Right atrium auricular region (tissue), 2 donors: Measurements from ENCODE around the gene OSBPL6. TPM values are rescaled to one million over a fixed set of nuclear protein-coding genes. Genes with fewer than 3 reads are reported as not detected.

ENCODE experiments used
- DNase-seq: peaks from one replicate; pipeline ENCODE4 v3.0.0-alpha.2; 2019; ENCODE audit warnings: low spot score
- H3K27ac ChIP-seq, 2 donors: fragments of 200-600 bp; sonication (generic); 1 replicate in 1 of 2; 2 replicates in 1 of 2; pipeline ENCODE4 v1.5.1; 2016 to 2019
- H3K27me3 ChIP-seq, 2 donors: fragments of 200-600 bp; sonication (generic); one replicate each; pipeline versions ENCODE4 v1.5.1 to v1.6.0; 2017 to 2019
- H3K36me3 ChIP-seq: fragments of 200-600 bp; sonication (generic); one replicate; pipeline ENCODE4 v1.5.1; 2016
- H3K4me1 ChIP-seq, 2 donors: fragments of 200-600 bp; sonication (generic); one replicate each; pipeline versions ENCODE4 v1.5.1 to v1.6.0; 2017 to 2019
- H3K4me3 ChIP-seq, 2 donors: fragments of 200-600 bp; sonication (generic); 1 replicate in 1 of 2; 2 replicates in 1 of 2; pipeline ENCODE4 v1.5.1; 2017 to 2019; ENCODE audit warnings: mild to moderate bottlenecking in 1 of 2, moderate library complexity in 1 of 2
- H3K9me3 ChIP-seq, 2 donors: fragments of 200-600 bp; sonication (generic); one replicate each; pipeline ENCODE4 v1.5.1; 2019
- total RNA-seq, 2 donors: library from RNA; depleted of rRNA; stranded (reverse); fragments of >200 nt; gene quantifications; one replicate each; pipeline ENCODE4 v1.1.0, GENCODE V29; 2016
- TF ChIP-seq, protein P1 (sequence below), 2 donors: fragments of 200-600 bp; sonication (generic); IDR thresholded peaks; one replicate each; pipeline ENCODE4 v1.5.1; 2019; ENCODE audit warnings: antibody characterized with exemption in 2 of 2

OSBPL6 gene
- total RNA-seq, 2 donors from 2014 or later = 4.8 to 11.5 TPM

DNA sequence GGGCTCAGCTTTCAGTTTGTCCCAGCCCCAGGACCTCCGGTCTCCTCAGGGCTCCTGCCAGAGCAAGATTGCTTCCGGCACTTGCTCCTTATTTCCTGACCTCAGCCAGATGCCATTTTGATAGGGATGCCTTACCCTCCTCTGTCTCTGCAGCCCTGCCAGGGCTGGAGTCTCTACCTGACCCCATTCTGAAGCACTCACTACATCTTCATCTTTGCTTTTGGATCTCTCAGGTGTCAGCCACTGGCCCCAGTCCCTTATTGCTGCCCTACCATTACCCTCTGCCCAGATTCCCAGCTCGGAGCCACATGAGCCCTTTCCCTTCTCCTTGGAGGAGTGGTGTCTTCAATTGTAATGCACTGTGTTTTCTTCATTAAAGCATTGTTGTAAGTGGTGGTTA, 17.1 kb downstream of the OSBPL6 start:
- Histone ChIP-seq H3K27me3 (no peaks in the 10 kb centered on the region), H3K4me3 (no peak overlapping the region), H3K4me1 (no peaks in the 10 kb centered on the region), H3K9me3 (no peaks in the 10 kb centered on the region), H3K36me3 (no peaks in the 10 kb centered on the region), H3K27ac (no peak overlapping the region)
- TF ChIP-seq, protein P1, sequence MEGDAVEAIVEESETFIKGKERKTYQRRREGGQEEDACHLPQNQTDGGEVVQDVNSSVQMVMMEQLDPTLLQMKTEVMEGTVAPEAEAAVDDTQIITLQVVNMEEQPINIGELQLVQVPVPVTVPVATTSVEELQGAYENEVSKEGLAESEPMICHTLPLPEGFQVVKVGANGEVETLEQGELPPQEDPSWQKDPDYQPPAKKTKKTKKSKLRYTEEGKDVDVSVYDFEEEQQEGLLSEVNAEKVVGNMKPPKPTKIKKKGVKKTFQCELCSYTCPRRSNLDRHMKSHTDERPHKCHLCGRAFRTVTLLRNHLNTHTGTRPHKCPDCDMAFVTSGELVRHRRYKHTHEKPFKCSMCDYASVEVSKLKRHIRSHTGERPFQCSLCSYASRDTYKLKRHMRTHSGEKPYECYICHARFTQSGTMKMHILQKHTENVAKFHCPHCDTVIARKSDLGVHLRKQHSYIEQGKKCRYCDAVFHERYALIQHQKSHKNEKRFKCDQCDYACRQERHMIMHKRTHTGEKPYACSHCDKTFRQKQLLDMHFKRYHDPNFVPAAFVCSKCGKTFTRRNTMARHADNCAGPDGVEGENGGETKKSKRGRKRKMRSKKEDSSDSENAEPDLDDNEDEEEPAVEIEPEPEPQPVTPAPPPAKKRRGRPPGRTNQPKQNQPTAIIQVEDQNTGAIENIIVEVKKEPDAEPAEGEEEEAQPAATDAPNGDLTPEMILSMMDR (IDR thresholded peaks at IDR 0.05) = no peak
- no peak for DNase-seq

DNA sequence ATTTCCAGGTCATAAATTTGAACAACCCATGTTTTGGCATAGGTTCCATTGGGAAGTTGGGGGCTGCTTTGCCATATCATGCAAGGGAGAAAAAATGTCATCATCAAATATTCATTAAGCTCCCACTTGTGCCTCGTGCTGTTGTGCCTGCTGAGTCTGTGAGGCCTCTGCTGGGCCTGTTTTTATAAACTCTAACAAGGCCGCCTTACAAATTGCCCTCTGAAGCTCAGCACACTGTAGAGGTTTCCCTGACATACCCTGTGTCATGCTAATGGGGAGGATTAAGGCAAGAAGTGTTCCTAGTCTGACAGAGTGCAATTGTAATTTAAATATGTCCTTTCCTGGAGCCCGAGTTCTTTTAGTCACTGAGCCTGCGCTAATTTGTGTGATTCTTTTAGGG, 17.6 kb downstream of the OSBPL6 start:
- no peak overlapping the region for H3K27ac ChIP-seq
- no peak overlapping the region for H3K4me3 ChIP-seq
- no peaks in the 10 kb centered on the region for H3K36me3 ChIP-seq
- DNase-seq = no peak
- no peaks in the 10 kb centered on the region for H3K4me1 ChIP-seq
- no peaks in the 10 kb centered on the region for H3K9me3 ChIP-seq
- TF ChIP-seq, protein P1 (IDR thresholded peaks at IDR 0.05) = no peak
- no peaks in the 10 kb centered on the region for H3K27me3 ChIP-seq

DNA sequence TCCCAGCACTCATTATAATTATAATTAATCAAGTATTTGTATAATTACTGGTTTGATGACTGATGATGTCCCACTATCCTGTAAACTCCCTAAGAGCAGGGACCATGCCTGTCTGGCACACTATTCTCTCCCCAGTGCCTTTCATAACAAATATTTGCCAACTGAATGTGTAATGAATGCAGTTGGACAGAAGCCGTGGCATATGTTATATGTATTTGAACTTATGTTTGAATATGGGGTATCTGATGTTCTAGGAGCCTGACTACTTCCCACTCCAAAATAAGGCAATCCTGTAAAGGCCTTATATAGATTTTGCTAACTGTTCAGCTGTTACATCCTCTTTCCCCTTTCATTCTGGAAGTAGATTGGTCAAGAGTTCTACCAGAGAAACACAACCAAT, 19.7 kb downstream of the OSBPL6 start:
- no peak overlapping the region for H3K27ac ChIP-seq
- H3K9me3 ChIP-seq = no peaks in the 10 kb centered on the region
- no peak overlapping the region for H3K4me3 ChIP-seq
- DNase-seq = no peak
- TF ChIP-seq, protein P1 (IDR thresholded peaks at IDR 0.05) = no peak
- no peaks in the 10 kb centered on the region for H3K27me3 ChIP-seq
- no peaks in the 10 kb centered on the region for H3K4me1 ChIP-seq
- H3K36me3 ChIP-seq = no peaks in the 10 kb centered on the region

DNA sequence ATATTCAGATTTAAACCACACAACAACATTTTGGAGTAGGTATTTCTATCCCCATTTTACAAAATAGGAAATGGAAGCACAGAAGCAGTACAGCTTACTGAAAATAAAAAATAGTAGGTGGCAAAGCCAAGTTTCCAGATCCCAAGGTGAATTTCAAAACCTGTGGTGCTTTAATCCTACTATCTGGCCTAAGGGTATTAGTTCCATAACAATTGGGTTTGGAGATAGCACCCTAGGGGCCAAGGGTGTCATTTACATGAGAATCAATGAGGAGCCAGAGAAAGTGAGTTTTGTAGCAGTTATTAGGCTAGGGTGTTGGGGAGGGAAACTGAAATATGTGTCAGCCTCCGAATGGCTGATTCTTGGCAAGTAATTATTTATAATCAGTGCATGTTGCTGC, 24.9 kb downstream of the OSBPL6 start:
- H3K4me3 ChIP-seq = no peak overlapping the region
- TF ChIP-seq, protein P1 (IDR thresholded peaks at IDR 0.05) = no peak

DNA sequence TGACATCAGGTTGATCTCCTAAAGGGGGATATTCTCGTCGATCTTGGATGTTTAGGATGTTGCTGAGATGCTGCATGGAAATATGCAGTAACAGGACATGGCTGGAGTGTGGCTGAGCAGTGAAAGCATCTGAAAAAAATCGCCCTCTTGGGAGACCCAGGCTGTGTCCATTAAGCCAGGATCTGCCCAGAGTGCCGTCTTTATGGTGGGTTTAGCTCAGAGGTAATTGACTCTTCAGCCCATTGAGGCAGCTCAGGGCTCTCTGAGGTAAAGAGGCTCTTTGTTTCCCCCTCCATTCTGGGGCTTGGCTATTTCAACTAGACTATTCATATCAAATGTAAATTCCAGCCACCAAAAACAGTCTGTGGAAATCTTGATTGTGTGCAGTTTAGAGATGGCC, 26.5 kb downstream of the OSBPL6 start:
- Histone ChIP-seq H3K4me3 (no peak overlapping the region), H3K27ac (no peak overlapping the region), H3K27me3 (no peaks in the 10 kb centered on the region), H3K4me1 (no peaks in the 10 kb centered on the region), H3K36me3 (no peaks in the 10 kb centered on the region), H3K9me3 (no peaks in the 10 kb centered on the region)
- no peak for DNase-seq
- TF ChIP-seq, protein P1 (IDR thresholded peaks at IDR 0.05) = no peak

More for the DNA sequence above, 24.9 kb downstream of the OSBPL6 start:
- no peaks in the 10 kb centered on the region for H3K9me3 ChIP-seq
- no peaks in the 10 kb centered on the region for H3K36me3 ChIP-seq
- H3K27ac ChIP-seq = no peak overlapping the region
- no peak for DNase-seq
- H3K27me3 ChIP-seq = no peaks in the 10 kb centered on the region
- no peaks in the 10 kb centered on the region for H3K4me1 ChIP-seq

DNA sequence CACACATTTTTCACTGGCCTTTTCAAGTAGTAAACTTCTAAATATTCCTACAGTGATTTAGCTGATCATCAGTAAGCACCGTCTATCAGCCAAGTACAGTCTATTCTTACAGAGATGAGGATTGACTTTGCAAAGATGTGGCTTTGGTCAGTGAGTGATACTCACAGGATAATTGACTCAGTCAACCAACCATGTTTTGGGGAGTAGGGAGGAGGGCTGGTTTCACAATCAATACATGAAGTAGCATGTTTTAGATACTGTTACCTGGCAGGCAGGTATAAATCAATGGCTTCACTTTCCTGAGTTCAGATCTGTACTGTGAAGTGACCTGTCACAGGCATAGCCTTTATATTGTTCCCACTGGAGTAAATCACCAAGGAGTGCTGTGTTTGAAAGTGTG, 27.2 kb downstream of the OSBPL6 start:
- Histone ChIP-seq H3K4me3 (no peak overlapping the region), H3K9me3 (no peaks in the 10 kb centered on the region), H3K36me3 (no peaks in the 10 kb centered on the region), H3K4me1 (no peaks in the 10 kb centered on the region), H3K27me3 (no peaks in the 10 kb centered on the region), H3K27ac (no peak overlapping the region)
- TF ChIP-seq, protein P1 (IDR thresholded peaks at IDR 0.05) = no peak
- DNase-seq = no peak
